Measurements from ENCODE around the gene STXBP6.

Gene STXBP6

GRCh38 chr14:25015761-25016160 is 34.2 kb downstream of the STXBP6 start:
- no peak for DNase-seq (ENCODE audit: low read depth)

- DNase-seq (ENCODE audit: low read depth): no peak
Observed at GRCh38 chr14:25014440-25014839, 35.5 kb downstream of the STXBP6 start.

- no peak for DNase-seq (ENCODE audit: low read depth)
Observed at GRCh38 chr14:25011095-25011494, 38.9 kb downstream of the STXBP6 start.

- DNase-seq (ENCODE audit: low read depth): no peak
Observed at GRCh38 chr14:25010471-25010870, 39.5 kb downstream of the STXBP6 start.

GRCh38 chr14:25009891-25010290 is 40.1 kb downstream of the STXBP6 start:
- no peak for DNase-seq (ENCODE audit: low read depth)

- DNase-seq (ENCODE audit: low read depth): no peak
Observed at GRCh38 chr14:25007832-25008231, 42.1 kb downstream of the STXBP6 start.

- no peak for DNase-seq (ENCODE audit: low read depth)
Observed at GRCh38 chr14:25006961-25007795, 42.8 kb downstream of the STXBP6 start.

- no peak for DNase-seq (ENCODE audit: low read depth)
Observed at GRCh38 chr14:25006031-25006430, 43.9 kb downstream of the STXBP6 start.

- DNase-seq (ENCODE audit: low read depth): no peak
Observed at GRCh38 chr14:25004389-25004809, 45.5 kb downstream of the STXBP6 start.

- DNase-seq (ENCODE audit: low read depth): no peak
Observed at GRCh38 chr14:25003537-25003936, 46.4 kb downstream of the STXBP6 start.

GRCh38 chr14:25001601-25002000 is 48.3 kb downstream of the STXBP6 start:
- no peak for DNase-seq (ENCODE audit: low read depth)

GRCh38 chr14:25001156-25001555 is 48.8 kb downstream of the STXBP6 start:
- DNase-seq (ENCODE audit: low read depth): no peak

GRCh38 chr14:24999157-24999556 is 50.8 kb downstream of the STXBP6 start:
- DNase-seq (ENCODE audit: low read depth): no peak

- DNase-seq (ENCODE audit: low read depth): no peak
Observed at GRCh38 chr14:24996930-24997725, 52.8 kb downstream of the STXBP6 start.

- DNase-seq (ENCODE audit: low read depth): no peak
Observed at GRCh38 chr14:24995016-24995415, 54.9 kb downstream of the STXBP6 start.

- DNase-seq (ENCODE audit: low read depth): no peak
Observed at GRCh38 chr14:24993631-24994030, 56.3 kb downstream of the STXBP6 start.

GRCh38 chr14:24992624-24993360 is 57.2 kb downstream of the STXBP6 start:
- no peak for DNase-seq (ENCODE audit: low read depth)

- no peak for DNase-seq (ENCODE audit: low read depth)
Observed at GRCh38 chr14:24991821-24992220, 58.1 kb downstream of the STXBP6 start.

- DNase-seq (ENCODE audit: low read depth): no peak
Observed at GRCh38 chr14:24991288-24991687, 58.7 kb downstream of the STXBP6 start.

- no peak for DNase-seq (ENCODE audit: low read depth)
Observed at GRCh38 chr14:24990773-24991172, 59.2 kb downstream of the STXBP6 start.

GRCh38 chr14:24990050-24990449 is 59.9 kb downstream of the STXBP6 start:
- DNase-seq (ENCODE audit: low read depth): no peak

- DNase-seq (ENCODE audit: low read depth): no peak
Observed at GRCh38 chr14:24988760-24989159, 61.2 kb downstream of the STXBP6 start.
